SK-N-SH (cell line): ENCODE measurements around the gene GNG10. TPM values are rescaled to one million over a fixed set of nuclear protein-coding genes. Genes with fewer than 3 reads are reported as not detected.

ENCODE experiments used
- CTCF ChIA-PET: fragments of 300-600, 350-600 bp; formaldehyde crosslinking; extraction: SDS; loops from one replicate; lab custom pipeline; 2021; lab: Yijun Ruan, JAX
- POLR2A ChIA-PET: fragments of 350-600 bp; sonication (Branson Sonifier 250); formaldehyde crosslinking; extraction: SDS; loops from one replicate; lab custom pipeline; 2020; ENCODE audit warnings: antibody characterized with exemption, inconsistent platforms; lab: Yijun Ruan, JAX
- DNase-seq: peaks from one replicate; pipeline ENCODE4 v3.0.0; 2012
- H2AFZ ChIP-seq: fragments of 200-600 bp; sonication (generic); 2 replicates; pipeline ENCODE4 v1.8.1; 2016; ENCODE audit warnings: antibody characterized with exemption, mild to moderate bottlenecking, low read depth
- H3F3A ChIP-seq: fragments of 200-600 bp; sonication (generic); replicated peaks from 2 replicates; pipeline ENCODE3; 2016; ENCODE audit warnings: antibody characterized with exemption, mild to moderate bottlenecking; ENCODE audit not compliant: insufficient read depth
- H3K27ac ChIP-seq, 2 experiments: fragments of 200-500 bp in 1 of 2; fragments of 200-600 bp in 1 of 2; sonication (Bioruptor generic) in 1 of 2; sonication (generic), shearing (Covaris generic) in 1 of 2; 2 replicates each; pipeline versions ENCODE4 v1.5.1 to v1.6.1; 2014 to 2016; ENCODE audit warnings: low read depth in 2 of 2, inconsistent platforms in 1 of 2, low read length in 1 of 2, mild to moderate bottlenecking in 1 of 2, mixed read lengths in 1 of 2
- H3K27me3 ChIP-seq: fragments of 200-600 bp; sonication (generic), shearing (Covaris generic); 2 replicates; pipeline ENCODE4 v1.6.1; 2016; ENCODE audit warnings: mixed run types; ENCODE audit not compliant: insufficient read depth
- H3K36me3 ChIP-seq, 2 experiments: fragments of 200-500 bp in 1 of 2; fragments of 200-600 bp in 1 of 2; sonication (Bioruptor generic) in 1 of 2; sonication (generic) in 1 of 2; replicated peaks in 1 of 2; 2 replicates each; pipeline versions ENCODE3 to v1.5.1; 2014 to 2016; ENCODE audit warnings: low read length in 1 of 2, mild to moderate bottlenecking in 1 of 2; ENCODE audit not compliant: insufficient read depth in 2 of 2, control insufficient read depth in 1 of 2
- H3K4me1 ChIP-seq, 2 experiments: fragments of 200-500 bp in 1 of 2; fragments of 200-600 bp in 1 of 2; sonication (Bioruptor generic) in 1 of 2; sonication (generic), shearing (Covaris generic) in 1 of 2; 2 replicates each; pipeline versions ENCODE4 v1.5.1 to v1.6.1; 2014 to 2016; ENCODE audit warnings: low read depth in 1 of 2, low read length in 1 of 2, mixed run types in 1 of 2; ENCODE audit not compliant: insufficient read depth in 2 of 2, control insufficient read depth in 1 of 2
- H3K4me2 ChIP-seq: fragments of 200-600 bp; sonication (generic), shearing (Covaris generic); 2 replicates; pipeline ENCODE4 v1.6.1; 2017; ENCODE audit warnings: mixed run types
- H3K4me3 ChIP-seq, 2 experiments: fragments of 200-500 bp in 1 of 2; fragments of 200-600 bp in 1 of 2; sonication (Bioruptor generic) in 1 of 2; sonication (generic), shearing (Covaris generic) in 1 of 2; 2 replicates each; pipeline versions ENCODE4 v1.5.1 to v1.8.1; 2014 to 2016; ENCODE audit warnings: low read depth in 2 of 2, inconsistent platforms in 1 of 2, low read length in 1 of 2, mild to moderate bottlenecking in 1 of 2, mixed read lengths in 1 of 2, moderate library complexity in 1 of 2
- H3K79me2 ChIP-seq: fragments of 200-600 bp; sonication (generic); 2 replicates; pipeline ENCODE4 v1.8.1; 2017; ENCODE audit warnings: mild to moderate bottlenecking; ENCODE audit not compliant: insufficient read depth
- H3K9ac ChIP-seq: fragments of 200-600 bp; sonication (generic); 2 replicates; pipeline ENCODE4 v1.6.1; 2017; ENCODE audit warnings: mixed run types
- H3K9me2 ChIP-seq: fragments of 200-600 bp; sonication (generic); 2 replicates; pipeline ENCODE4 v1.6.1; 2017; ENCODE audit warnings: mixed run types
- H3K9me3 ChIP-seq: fragments of 200-600 bp; sonication (generic); 2 replicates; pipeline ENCODE4 v1.6.1; 2017; ENCODE audit warnings: mixed run types, mild to moderate bottlenecking, moderate library complexity
- H4K20me1 ChIP-seq: fragments of 200-600 bp; sonication (generic); 2 replicates; pipeline ENCODE4 v1.6.1; 2017; ENCODE audit warnings: mild to moderate bottlenecking, mixed run types; ENCODE audit not compliant: insufficient read depth
- CHD2 ChIP-seq: fragments of 150-350 bp; IDR thresholded peaks from 2 replicates; pipeline ENCODE4 v1.6.1; 2018; ENCODE audit warnings: low read length; ENCODE audit not compliant: partially characterized antibody
- CTCF ChIP-seq: fragments of 200-600 bp; sonication (generic); IDR thresholded peaks from 2 replicates; pipeline ENCODE4 v1.6.1; 2017; ENCODE audit warnings: antibody characterized with exemption, mild to moderate bottlenecking, moderate library complexity
- ELF1 ChIP-seq: IDR thresholded peaks from 2 replicates; pipeline ENCODE4 v1.4.0; 2012
- EP300 ChIP-seq, 2 experiments: IDR thresholded peaks; 2 replicates each; pipeline versions ENCODE4 v1.4.0 to v1.6.1; 2012; ENCODE audit warnings: borderline replicate concordance in 1 of 2, low read depth in 1 of 2, low read length in 1 of 2
- EZH2phosphoT487 ChIP-seq: fragments of 200-600 bp; sonication (generic); IDR thresholded peaks from 2 replicates; pipeline ENCODE4 v1.6.1; 2017; ENCODE audit warnings: low read depth, mixed run types, mild to moderate bottlenecking, antibody characterized with exemption, moderate library complexity, borderline replicate concordance
- FOSL2 ChIP-seq: IDR thresholded peaks from 2 replicates; pipeline ENCODE4 v1.4.0; 2012; ENCODE audit warnings: low read depth, mild to moderate bottlenecking, moderate library complexity, borderline replicate concordance
- FOXM1 ChIP-seq: IDR thresholded peaks from 2 replicates; pipeline ENCODE4 v1.4.0; 2012; ENCODE audit warnings: low read depth, mild to moderate bottlenecking
- GATA2 ChIP-seq: sonication (generic); formaldehyde crosslinking; IDR thresholded peaks from 2 replicates; pipeline ENCODE4 v1.5.0; 2020; ENCODE audit warnings: mild to moderate bottlenecking, missing genetic modification reagents
- MEF2A ChIP-seq: IDR thresholded peaks from 2 replicates; pipeline ENCODE4 v1.4.0; 2012; ENCODE audit warnings: low read depth, borderline replicate concordance
- MXI1 ChIP-seq: IDR thresholded peaks from 2 replicates; pipeline ENCODE4 v1.6.1; 2012; ENCODE audit warnings: mild to moderate bottlenecking, low read depth, low read length, improper control_type of control experiment
- NFIC ChIP-seq: IDR thresholded peaks from 2 replicates; pipeline ENCODE4 v1.4.0; 2012; ENCODE audit warnings: borderline replicate concordance
- NRF1 ChIP-seq: IDR thresholded peaks from 2 replicates; pipeline ENCODE4 v1.6.1; 2012; ENCODE audit warnings: low read depth, mild to moderate bottlenecking, low read length
- PBX3 ChIP-seq: IDR thresholded peaks from 2 replicates; pipeline ENCODE4; 2012
- RAD21 ChIP-seq: IDR thresholded peaks from 2 replicates; pipeline ENCODE4 v1.6.1; 2012; ENCODE audit warnings: mild to moderate bottlenecking, low read length
- RCOR1 ChIP-seq: fragments of 150-350 bp; IDR thresholded peaks from 2 replicates; pipeline ENCODE4 v1.6.1; 2017; ENCODE audit warnings: antibody characterized with exemption, low read length
- RFX5 ChIP-seq: IDR thresholded peaks from 2 replicates; pipeline ENCODE4 v1.6.1; 2012; ENCODE audit warnings: mild to moderate bottlenecking, improper control_type of control experiment, low read length
- SIN3A ChIP-seq: IDR thresholded peaks from 2 replicates; pipeline ENCODE4 v1.6.1; 2012; ENCODE audit warnings: low read depth, mild to moderate bottlenecking, low read length, moderate library complexity, borderline replicate concordance
- TEAD4 ChIP-seq: IDR thresholded peaks from 2 replicates; pipeline ENCODE4 v1.4.0; 2012; ENCODE audit warnings: mild to moderate bottlenecking, borderline replicate concordance; ENCODE audit not compliant: insufficient read depth
- USF1 ChIP-seq: IDR thresholded peaks from 2 replicates; pipeline ENCODE4 v1.4.0; 2012; ENCODE audit warnings: low read depth, borderline replicate concordance
- YY1 ChIP-seq: IDR thresholded peaks from 2 replicates; pipeline ENCODE4 v1.4.0; 2012; ENCODE audit warnings: low read depth, mild to moderate bottlenecking
- WGBS: methylation state at CpG from one replicate; pipeline ENCODE4 v1.1.6; 2017; ENCODE audit warnings: low lambda C conversion rate; 5-methylcytosine and 5-hydroxymethylcytosine counted together
- polyA plus RNA-seq, 3 experiments: library from polyadenylated mRNA; depleted of rRNA; stranded (reverse); fragments of >200 nt; gene quantifications; 2 replicates each; pipeline ENCODE4 v1.2.3, GENCODE V29; 2012

GNG10 gene
- polyA plus RNA-seq, 1 of the 3 experiments (the other 2 are of a cell fraction), result 57.7 TPM

- Histone ChIP-seq H3K4me2 (no peak overlapping the region), H3K27me3 (no peaks in the 10 kb centered on the region), H3K79me2 (peaks cover 86% of the 10 kb centered on the region), H3K4me3 (no peak overlapping the region), H3K4me1 (peaks cover 10 to 21% of the 10 kb centered on the region in 2 experiments; a peak in 3 of 4 replicates), H3K9me2 (no peaks in the 10 kb centered on the region), H2AFZ (no peak overlapping the region), H3K9ac (no peak overlapping the region), H4K20me1 (peaks cover 34% of the 10 kb centered on the region), H3K36me3 (no peaks in the 10 kb centered on the region), H3K9me3 (no peaks in the 10 kb centered on the region), H3F3A (peaks cover 5% of the 10 kb centered on the region), H3K27ac (no peak overlapping the region)
- 81% methylated on average over 1 of the region's 1 CpG for WGBS
- POLR2A ChIA-PET, result no interaction called here
- CTCF ChIA-PET, result no interaction called here
- no peak for DNase-seq
- TF ChIP-seq MEF2A, result no peak
- TF ChIP-seq NFIC, result no peak
- TF ChIP-seq NRF1, result no peak
- no peak for TF ChIP-seq FOXM1
- no peak for TF ChIP-seq TEAD4
- no peak for TF ChIP-seq RFX5
- no peak for TF ChIP-seq RCOR1
- no peak for TF ChIP-seq YY1
- TF ChIP-seq RAD21, result no peak
- TF ChIP-seq MXI1, result no peak
- TF ChIP-seq EZH2phosphoT487, result no peak
Observed at GRCh38 chr9:111634860-111635259, 26.5 kb upstream of the GNG10 start.

- no peaks in the 10 kb centered on the region for H3K9me2 ChIP-seq
- H3K4me3 ChIP-seq, result no peak overlapping the region
- CTCF ChIA-PET, result interaction anchor here (1.0 to 1.1 kb wide), 2 partner anchors 16 to 437 kb away, joined by 3 read pairs; no protein-coding TSS in a partner anchor
- H3K4me2 ChIP-seq, result no peak overlapping the region
- 89% methylated on average over 6 of the region's 6 CpGs for WGBS
- peaks cover 73% of the 10 kb centered on the region for H3K79me2 ChIP-seq
- H3K27ac ChIP-seq, result no peak overlapping the region
- no peak for DNase-seq
- POLR2A ChIA-PET, result no interaction called here
- H3F3A ChIP-seq, result no peaks in the 10 kb centered on the region
- peaks cover 10 to 17% of the 10 kb centered on the region in 2 experiments; a peak in 3 of 4 replicates for H3K4me1 ChIP-seq
- no peaks in the 10 kb centered on the region for H3K9me3 ChIP-seq
- no peak overlapping the region for H3K9ac ChIP-seq
- H4K20me1 ChIP-seq, result peaks cover 34% of the 10 kb centered on the region
- H3K27me3 ChIP-seq, result no peaks in the 10 kb centered on the region
- no peaks in the 10 kb centered on the region for H3K36me3 ChIP-seq
- H2AFZ ChIP-seq, result no peak overlapping the region
- TF ChIP-seq FOXM1 (no peak), RFX5 (no peak)
Observed at GRCh38 chr9:111637421-111637950, 23.9 kb upstream of the GNG10 start.

- Histone ChIP-seq H2AFZ (no peak overlapping the region), H3K9me3 (no peaks in the 10 kb centered on the region), H3K9me2 (no peaks in the 10 kb centered on the region), H3K4me3 (no peak overlapping the region), H3K4me2 (no peak overlapping the region), H3K4me1 (no peaks in the 10 kb centered on the region), H3K79me2 (peaks cover 26% of the 10 kb centered on the region), H3K27me3 (no peaks in the 10 kb centered on the region), H4K20me1 (peaks cover 12% of the 10 kb centered on the region), H3F3A (peaks cover 9% of the 10 kb centered on the region), H3K36me3 (peaks cover 13 to 30% of the 10 kb centered on the region in 2 experiments), H3K9ac (no peak overlapping the region), H3K27ac (no peak overlapping the region)
- CTCF ChIA-PET, result no interaction called here
- WGBS, result 93% methylated on average over 8 of the region's 8 CpGs
- DNase-seq, result no peak
- POLR2A ChIA-PET, result no interaction called here
- TF ChIP-seq NFIC (no peak), FOSL2 (no peak), PBX3 (no peak), EP300 (IDR thresholded peaks at IDR 0.05; ENCODE audit: borderline replicate concordance in 1 of 2, low read depth in 1 of 2, low read length in 1 of 2) (no peak), GATA2 (CRISPR knock-in tag) (no peak), CHD2 (no peak), CTCF (no peak), ELF1 (no peak), SIN3A (no peak), USF1 (no peak)
Observed at GRCh38 chr9:111644195-111644772, 17.1 kb upstream of the GNG10 start.
